NCI-H748 (cell line): ENCODE results near the gene ATP5F1B.
A peak's percentile ranks its signal among the peaks of the same experiment; 100 is the strongest.

Source experiments
- DNase-seq: peaks from one replicate; lab custom pipeline; 2025; ENCODE audit not compliant: unreplicated experiment; lab: John Stamatoyannopoulos, UW

The ATP5F1B gene

GRCh38 chr12:56622535-56622934, 23.2 kb downstream of the ATP5F1B start:
- no peak for DNase-seq

GRCh38 chr12:56616925-56617324, 28.9 kb downstream of the ATP5F1B start:
- no peak for DNase-seq

- DNase-seq: no peak
These were observed 29.5 kb downstream of the ATP5F1B start for GRCh38 chr12:56616244-56616643.

- DNase-seq: no peak
These were observed 31.2 kb downstream of the ATP5F1B start for GRCh38 chr12:56614627-56615026.

GRCh38 chr12:56604355-56604754, 41.4 kb downstream of the ATP5F1B start:
- no peak for DNase-seq

- DNase-seq: no peak
These were observed 43.5 kb downstream of the ATP5F1B start for GRCh38 chr12:56602239-56602638.

- DNase-seq: no peak
These were observed 44.3 kb downstream of the ATP5F1B start for GRCh38 chr12:56601503-56601902.

GRCh38 chr12:56600753-56601152, 45.0 kb downstream of the ATP5F1B start:
- no peak for DNase-seq

GRCh38 chr12:56599797-56600196, 46.0 kb downstream of the ATP5F1B start:
- DNase-seq: no peak

GRCh38 chr12:56599041-56599440, 46.7 kb downstream of the ATP5F1B start:
- DNase-seq: no peak

GRCh38 chr12:56596815-56597214, 49.0 kb downstream of the ATP5F1B start:
- DNase-seq: no peak

- peak; percentile 64 for DNase-seq
These were observed 51.7 kb downstream of the ATP5F1B start for GRCh38 chr12:56593909-56594621.

- no peak for DNase-seq
These were observed 53.8 kb downstream of the ATP5F1B start for GRCh38 chr12:56591961-56592360.

GRCh38 chr12:56591126-56591525, 54.7 kb downstream of the ATP5F1B start:
- DNase-seq: peak; percentile 62

- DNase-seq: peak; percentile 18
These were observed 55.5 kb downstream of the ATP5F1B start for GRCh38 chr12:56590237-56590830.

GRCh38 chr12:56589783-56590182, 56.0 kb downstream of the ATP5F1B start:
- no peak for DNase-seq
